SU-DHL-6 (cell line): ENCODE measurements around the gene PPP4R3A.

Experiments used
- H2AFZ ChIP-seq: fragments of 200-600 bp; sonication (generic); 2 replicates; pipeline ENCODE4 v1.6.1; 2014; ENCODE audit warnings: low read depth, mild to moderate bottlenecking, moderate library complexity, mixed read lengths, antibody characterized with exemption, low read length; ENCODE audit not compliant: severe bottlenecking
- H3F3A ChIP-seq: fragments of 200-600 bp; shearing (Covaris generic); 2 replicates; pipeline ENCODE4 v1.6.0; 2016; ENCODE audit warnings: antibody characterized with exemption, mild to moderate bottlenecking; ENCODE audit not compliant: insufficient read depth
- H3K27ac ChIP-seq: fragments of 200-600 bp; sonication (generic); 2 replicates; pipeline ENCODE4 v1.5.1; 2016; ENCODE audit warnings: low read depth, mild to moderate bottlenecking, low read length, moderate library complexity, mixed read lengths
- H3K27me3 ChIP-seq: fragments of 200-600 bp; sonication (generic), shearing (Covaris generic); 2 replicates; pipeline ENCODE4 v1.6.0; 2014; ENCODE audit warnings: mild to moderate bottlenecking, low read length
- H3K36me3 ChIP-seq: fragments of 200-600 bp; sonication (generic); 2 replicates; pipeline ENCODE4 v1.6.1; 2014; ENCODE audit warnings: mild to moderate bottlenecking, low read length, mixed read lengths
- H3K4me2 ChIP-seq: fragments of 300-600, 200-600 bp; shearing (Covaris generic), sonication (generic); 2 replicates; pipeline ENCODE4 v1.6.0; 2014; ENCODE audit warnings: low read length, low read depth, mild to moderate bottlenecking; ENCODE audit not compliant: poor library complexity, severe bottlenecking
- H3K4me3 ChIP-seq: fragments of 200-600 bp; sonication (generic); 2 replicates; pipeline ENCODE4 v1.5.1; 2014; ENCODE audit warnings: antibody characterized with exemption, low read length, mild to moderate bottlenecking, mixed read lengths; ENCODE audit not compliant: insufficient read depth, poor library complexity, severe bottlenecking
- H3K79me2 ChIP-seq: fragments of 200-600 bp; sonication (generic); 2 replicates; pipeline ENCODE4 v1.6.1; 2014; ENCODE audit warnings: mild to moderate bottlenecking, low read length, moderate library complexity; ENCODE audit not compliant: insufficient read depth
- H3K9ac ChIP-seq: fragments of 200-600 bp; sonication (generic); 2 replicates; pipeline ENCODE4 v1.7.0; 2014; ENCODE audit warnings: mild to moderate bottlenecking, low read length
- H3K9me2 ChIP-seq: fragments of 200-600 bp; sonication (generic); replicated peaks from 2 replicates; pipeline ENCODE4 v1.6.1; 2014; ENCODE audit warnings: low read length; ENCODE audit not compliant: insufficient read depth
- H3K9me3 ChIP-seq: fragments of 200-600 bp; sonication (generic); 2 replicates; pipeline ENCODE4 v1.6.1; 2014; ENCODE audit warnings: low read length, mixed read lengths; ENCODE audit not compliant: insufficient read depth
- H4K20me1 ChIP-seq: fragments of 200-600 bp; sonication (generic); 2 replicates; pipeline ENCODE4 v1.6.1; 2014; ENCODE audit warnings: low read depth, mild to moderate bottlenecking, antibody characterized with exemption, low read length, moderate library complexity, mixed read lengths
- EZH2phosphoT487 ChIP-seq: fragments of 200-600 bp; sonication (generic), shearing (Covaris generic); conservative IDR thresholded peaks from 2 replicates; pipeline ENCODE4 v1.6.1; 2018; ENCODE audit warnings: mild to moderate bottlenecking, antibody characterized with exemption, low read length, moderate library complexity, mixed read lengths
- TF ChIP-seq, protein P1 (sequence below): fragments of 200-600 bp; sonication (generic); IDR thresholded peaks from one replicate; pipeline ENCODE4 v1.5.1; 2017; ENCODE audit warnings: antibody characterized with exemption, mild to moderate bottlenecking, low read length, moderate library complexity; ENCODE audit not compliant: insufficient read depth, poor library complexity, severe bottlenecking

The PPP4R3A gene

DNA sequence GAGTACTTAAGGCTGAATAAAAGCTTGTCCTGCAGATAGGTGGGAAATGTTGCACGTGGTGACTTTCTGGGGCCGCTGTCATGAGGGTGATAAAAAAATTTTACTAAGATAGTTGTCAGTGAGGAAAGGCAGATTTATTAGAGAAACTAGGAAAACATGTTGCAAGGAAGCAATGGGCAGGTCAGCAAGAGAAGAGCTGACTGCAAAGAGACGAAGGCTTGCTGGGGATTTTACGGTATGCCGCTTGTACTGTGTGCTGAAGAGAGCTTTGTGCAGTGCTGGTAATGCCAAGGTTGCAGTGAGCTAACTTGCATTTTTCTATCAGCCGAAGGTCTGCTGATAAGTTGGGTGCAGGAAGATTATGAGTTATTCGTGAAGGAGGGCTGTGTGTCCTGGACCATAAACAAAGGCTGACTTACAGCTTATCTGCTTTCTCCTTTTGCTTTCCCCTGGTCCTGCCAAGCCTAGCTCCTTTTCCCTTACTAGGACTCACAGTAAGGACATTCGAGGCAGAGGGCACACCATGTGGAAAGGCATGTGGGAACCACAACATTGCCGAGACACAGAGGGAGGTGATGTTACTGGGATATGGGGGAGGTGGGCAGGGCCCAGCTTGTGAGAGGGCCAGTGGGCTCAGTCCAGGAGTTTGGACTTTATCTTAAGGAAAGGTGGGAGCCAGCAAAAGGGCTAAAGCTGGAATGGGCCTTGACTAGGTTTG is 85.1 kb downstream of the PPP4R3A start:
- no peaks in the 10 kb centered on the region for H3K9me3 ChIP-seq
- H2AFZ ChIP-seq: no peak overlapping the region
- H3K27me3 ChIP-seq: no peaks in the 10 kb centered on the region
- no peak overlapping the region for H3K4me3 ChIP-seq
- peaks cover 10% of the 10 kb centered on the region; the same call in 1 of the 2 replicates for H3F3A ChIP-seq
- no peaks in the 10 kb centered on the region for H4K20me1 ChIP-seq
- no peak overlapping the region for H3K27ac ChIP-seq
- TF ChIP-seq, protein P1, sequence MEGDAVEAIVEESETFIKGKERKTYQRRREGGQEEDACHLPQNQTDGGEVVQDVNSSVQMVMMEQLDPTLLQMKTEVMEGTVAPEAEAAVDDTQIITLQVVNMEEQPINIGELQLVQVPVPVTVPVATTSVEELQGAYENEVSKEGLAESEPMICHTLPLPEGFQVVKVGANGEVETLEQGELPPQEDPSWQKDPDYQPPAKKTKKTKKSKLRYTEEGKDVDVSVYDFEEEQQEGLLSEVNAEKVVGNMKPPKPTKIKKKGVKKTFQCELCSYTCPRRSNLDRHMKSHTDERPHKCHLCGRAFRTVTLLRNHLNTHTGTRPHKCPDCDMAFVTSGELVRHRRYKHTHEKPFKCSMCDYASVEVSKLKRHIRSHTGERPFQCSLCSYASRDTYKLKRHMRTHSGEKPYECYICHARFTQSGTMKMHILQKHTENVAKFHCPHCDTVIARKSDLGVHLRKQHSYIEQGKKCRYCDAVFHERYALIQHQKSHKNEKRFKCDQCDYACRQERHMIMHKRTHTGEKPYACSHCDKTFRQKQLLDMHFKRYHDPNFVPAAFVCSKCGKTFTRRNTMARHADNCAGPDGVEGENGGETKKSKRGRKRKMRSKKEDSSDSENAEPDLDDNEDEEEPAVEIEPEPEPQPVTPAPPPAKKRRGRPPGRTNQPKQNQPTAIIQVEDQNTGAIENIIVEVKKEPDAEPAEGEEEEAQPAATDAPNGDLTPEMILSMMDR: no peak
- no peak for TF ChIP-seq EZH2phosphoT487
- peaks cover 42% of the 10 kb centered on the region for H3K79me2 ChIP-seq
- peak overlapping the region; percentile 54 for H3K4me2 ChIP-seq
- no peaks in the 10 kb centered on the region for H3K9me2 ChIP-seq
- H3K9ac ChIP-seq: no peak overlapping the region
- H3K36me3 ChIP-seq: peaks cover 5% of the 10 kb centered on the region; the same call in 1 of the 2 replicates

DNA sequence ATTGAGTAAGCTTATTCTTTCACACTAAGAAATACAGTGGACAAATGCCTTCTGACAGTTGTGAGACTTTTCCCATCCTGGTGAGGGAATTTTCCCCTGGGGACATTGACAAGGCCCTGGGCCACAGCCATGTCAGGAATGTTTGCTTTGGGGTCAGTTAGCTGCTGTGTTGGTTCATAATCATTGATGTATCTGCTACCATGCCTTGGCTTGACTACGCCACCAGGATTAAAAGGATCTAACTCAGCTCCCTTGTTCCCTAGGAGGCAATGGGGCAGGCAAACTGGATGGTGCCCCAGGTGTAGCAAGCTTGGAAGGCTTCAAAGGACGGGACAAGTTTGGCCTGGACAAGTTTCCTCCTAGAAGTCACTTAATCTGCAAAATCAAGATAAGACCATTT is 89.4 kb downstream of the PPP4R3A start:
- TF ChIP-seq, protein P1: no peak
- no peak for TF ChIP-seq EZH2phosphoT487
- no peak overlapping the region for H3K27ac ChIP-seq
- no peak overlapping the region for H3K4me2 ChIP-seq
- no peaks in the 10 kb centered on the region for H4K20me1 ChIP-seq
- no peak overlapping the region for H2AFZ ChIP-seq
- no peak overlapping the region for H3K4me3 ChIP-seq
- peaks cover 40% of the 10 kb centered on the region for H3F3A ChIP-seq
- H3K9me3 ChIP-seq: no peaks in the 10 kb centered on the region
- H3K9ac ChIP-seq: no peak overlapping the region
- no peaks in the 10 kb centered on the region for H3K27me3 ChIP-seq
- 0 out of 2 replicates have a peak, but pooled peaks cover 2% of the 10 kb centered on the region for H3K36me3 ChIP-seq
- peaks cover 16% of the 10 kb centered on the region for H3K79me2 ChIP-seq
- no peaks in the 10 kb centered on the region for H3K9me2 ChIP-seq

DNA sequence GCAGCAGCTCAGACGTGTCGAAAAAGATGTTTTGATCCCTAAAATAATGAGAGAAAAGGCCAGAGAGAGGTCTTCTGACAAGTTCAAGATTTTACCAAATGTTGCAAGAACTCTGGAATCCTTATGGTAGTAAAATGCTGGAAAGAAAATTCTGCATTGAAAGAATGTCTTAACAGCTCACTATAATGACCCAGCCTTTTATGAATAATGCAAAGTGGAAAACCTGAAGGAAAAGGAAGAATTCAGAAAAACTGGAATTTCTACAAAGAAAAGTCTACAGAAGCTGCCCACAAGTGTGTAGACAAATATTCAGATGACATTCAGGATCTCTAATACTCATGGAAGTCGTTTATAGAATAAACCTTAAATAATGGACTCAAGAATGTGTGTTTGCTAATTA is 90.7 kb downstream of the PPP4R3A start:
- Histone ChIP-seq H4K20me1 (no peaks in the 10 kb centered on the region), H3K9me3 (no peaks in the 10 kb centered on the region), H3K9me2 (no peaks in the 10 kb centered on the region), H3K4me2 (peak overlapping the region; percentile 56), H2AFZ (peak overlapping the region; percentile 27), H3K36me3 (peaks cover 8% of the 10 kb centered on the region; the same call in 1 of the 2 replicates), H3K9ac (peak overlapping the region; percentile 98; the same call in 1 of the 2 replicates), H3K27me3 (no peaks in the 10 kb centered on the region), H3K4me3 (no peak overlapping the region), H3K27ac (peak overlapping the region; percentile 97), H3K79me2 (peaks cover 28% of the 10 kb centered on the region), H3F3A (peaks cover 40% of the 10 kb centered on the region)
- no peak for TF ChIP-seq EZH2phosphoT487
- TF ChIP-seq, protein P1: no peak
